Fibroblast of pulmonary artery (primary cell): ENCODE results near the gene FAM170A.

ENCODE experiments used
- DNase-seq: peaks from one replicate; pipeline ENCODE4 v3.0.0-alpha.2; 2010; ENCODE audit warnings: low read depth
- H3K4me3 ChIP-seq: replicated peaks from 2 replicates; pipeline ENCODE4 v1.5.1; 2011; ENCODE audit warnings: low read depth, mild to moderate bottlenecking, control low read depth, low read length, moderate library complexity
- TF ChIP-seq, protein P1 (sequence below): IDR thresholded peaks from 2 replicates; pipeline ENCODE4 v1.5.1; 2011; ENCODE audit warnings: mild to moderate bottlenecking, control low read depth, low read length, inconsistent platforms; ENCODE audit errors: missing control alignments

Gene FAM170A

DNA sequence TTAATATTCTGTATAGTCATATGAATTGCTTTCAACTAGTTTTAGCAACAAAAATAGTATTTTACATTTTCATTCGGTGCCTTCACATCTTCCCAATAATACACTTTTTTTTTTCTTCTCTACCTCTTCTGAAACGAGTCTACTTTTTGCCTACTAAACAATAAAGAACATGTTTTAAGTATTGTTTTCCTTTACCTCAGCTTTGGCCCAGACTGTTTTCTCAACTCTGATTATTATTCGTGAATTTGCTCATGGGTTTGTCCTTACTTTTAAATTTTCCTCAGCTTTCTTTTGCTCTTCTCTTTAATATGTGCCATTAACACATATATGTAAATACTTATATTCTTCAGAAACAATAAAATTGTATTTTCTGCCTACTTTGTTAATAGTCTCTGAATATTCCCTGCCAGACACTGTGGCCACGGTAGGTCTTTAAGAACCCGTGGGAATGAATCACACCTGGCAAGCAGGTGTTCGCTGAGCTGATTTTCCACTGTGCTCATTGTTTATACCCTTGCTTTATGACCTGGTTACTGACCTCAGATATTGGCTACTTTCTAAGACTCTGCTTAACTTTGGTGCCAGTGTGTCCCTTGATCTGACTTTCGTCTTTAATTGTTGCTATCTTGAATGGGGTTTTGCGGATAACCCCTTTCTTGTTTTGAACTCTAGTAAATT, 49.1 kb downstream of the FAM170A start:
- no peak for DNase-seq
- no peak overlapping the region for H3K4me3 ChIP-seq
- TF ChIP-seq, protein P1, sequence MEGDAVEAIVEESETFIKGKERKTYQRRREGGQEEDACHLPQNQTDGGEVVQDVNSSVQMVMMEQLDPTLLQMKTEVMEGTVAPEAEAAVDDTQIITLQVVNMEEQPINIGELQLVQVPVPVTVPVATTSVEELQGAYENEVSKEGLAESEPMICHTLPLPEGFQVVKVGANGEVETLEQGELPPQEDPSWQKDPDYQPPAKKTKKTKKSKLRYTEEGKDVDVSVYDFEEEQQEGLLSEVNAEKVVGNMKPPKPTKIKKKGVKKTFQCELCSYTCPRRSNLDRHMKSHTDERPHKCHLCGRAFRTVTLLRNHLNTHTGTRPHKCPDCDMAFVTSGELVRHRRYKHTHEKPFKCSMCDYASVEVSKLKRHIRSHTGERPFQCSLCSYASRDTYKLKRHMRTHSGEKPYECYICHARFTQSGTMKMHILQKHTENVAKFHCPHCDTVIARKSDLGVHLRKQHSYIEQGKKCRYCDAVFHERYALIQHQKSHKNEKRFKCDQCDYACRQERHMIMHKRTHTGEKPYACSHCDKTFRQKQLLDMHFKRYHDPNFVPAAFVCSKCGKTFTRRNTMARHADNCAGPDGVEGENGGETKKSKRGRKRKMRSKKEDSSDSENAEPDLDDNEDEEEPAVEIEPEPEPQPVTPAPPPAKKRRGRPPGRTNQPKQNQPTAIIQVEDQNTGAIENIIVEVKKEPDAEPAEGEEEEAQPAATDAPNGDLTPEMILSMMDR: no peak

- TF ChIP-seq, protein P1: no peak
- DNase-seq: no peak
- H3K4me3 ChIP-seq: no peak overlapping the region
Measured at GRCh38 chr5:119680080-119680479, 50.7 kb downstream of the FAM170A start.

DNA sequence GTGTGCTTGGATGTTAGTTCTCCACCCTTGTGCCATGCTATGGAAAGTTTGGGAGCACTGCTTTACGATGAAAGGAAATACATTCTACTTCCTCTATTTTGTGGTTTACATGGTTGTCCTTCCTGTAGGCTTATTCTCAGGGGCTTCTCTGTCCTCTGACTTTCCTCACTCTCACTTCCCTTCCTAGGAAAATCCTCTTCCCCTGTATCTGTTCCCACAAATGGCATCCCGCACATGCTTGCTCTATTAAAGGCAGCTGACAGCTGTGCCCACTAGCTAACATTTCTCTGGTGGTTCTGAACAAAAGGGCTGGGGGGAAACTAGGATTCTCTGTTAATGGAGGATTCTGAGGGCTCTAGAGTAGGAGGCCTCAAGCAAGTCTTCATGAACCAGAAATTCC, 52.4 kb downstream of the FAM170A start:
- TF ChIP-seq, protein P1: no peak
- DNase-seq: no peak
- H3K4me3 ChIP-seq: no peak overlapping the region

GRCh38 chr5:119682372-119682771, 53.0 kb downstream of the FAM170A start:
- no peak for DNase-seq
- TF ChIP-seq, protein P1: no peak
- no peak overlapping the region for H3K4me3 ChIP-seq
